Epithelial cell of proximal tubule (primary cell): ENCODE data around the gene FBXO46. TPM values are rescaled to one million over a fixed set of nuclear protein-coding genes. Genes with fewer than 3 reads are reported as not detected.
"Not testable (repeated sequence)": the region's sequence is repeated elsewhere in the genome, so short reads cannot be mapped to it uniquely, and the experiment has no call there.

Experiments used
- DNase-seq: peaks from one replicate; pipeline ENCODE4 v3.0.0-alpha.2; 2011; ENCODE audit warnings: low read depth
- H3K4me3 ChIP-seq: 2 replicates; pipeline ENCODE4 v1.5.1; 2011; ENCODE audit warnings: low read depth, mild to moderate bottlenecking, low read length
- total RNA-seq: library from RNA; depleted of rRNA; stranded (reverse); fragments of >200 nt; gene quantifications from 2 replicates; pipeline ENCODE4 v1.2.3, GENCODE V29; 2015
- TF ChIP-seq, protein P1 (sequence below): conservative IDR thresholded peaks from 2 replicates; pipeline ENCODE4 v1.5.1; 2012; ENCODE audit warnings: low read depth, mild to moderate bottlenecking, low read length

The FBXO46 gene
- total RNA-seq, 1 donor from 2014 or later: 6.6 TPM

DNA sequence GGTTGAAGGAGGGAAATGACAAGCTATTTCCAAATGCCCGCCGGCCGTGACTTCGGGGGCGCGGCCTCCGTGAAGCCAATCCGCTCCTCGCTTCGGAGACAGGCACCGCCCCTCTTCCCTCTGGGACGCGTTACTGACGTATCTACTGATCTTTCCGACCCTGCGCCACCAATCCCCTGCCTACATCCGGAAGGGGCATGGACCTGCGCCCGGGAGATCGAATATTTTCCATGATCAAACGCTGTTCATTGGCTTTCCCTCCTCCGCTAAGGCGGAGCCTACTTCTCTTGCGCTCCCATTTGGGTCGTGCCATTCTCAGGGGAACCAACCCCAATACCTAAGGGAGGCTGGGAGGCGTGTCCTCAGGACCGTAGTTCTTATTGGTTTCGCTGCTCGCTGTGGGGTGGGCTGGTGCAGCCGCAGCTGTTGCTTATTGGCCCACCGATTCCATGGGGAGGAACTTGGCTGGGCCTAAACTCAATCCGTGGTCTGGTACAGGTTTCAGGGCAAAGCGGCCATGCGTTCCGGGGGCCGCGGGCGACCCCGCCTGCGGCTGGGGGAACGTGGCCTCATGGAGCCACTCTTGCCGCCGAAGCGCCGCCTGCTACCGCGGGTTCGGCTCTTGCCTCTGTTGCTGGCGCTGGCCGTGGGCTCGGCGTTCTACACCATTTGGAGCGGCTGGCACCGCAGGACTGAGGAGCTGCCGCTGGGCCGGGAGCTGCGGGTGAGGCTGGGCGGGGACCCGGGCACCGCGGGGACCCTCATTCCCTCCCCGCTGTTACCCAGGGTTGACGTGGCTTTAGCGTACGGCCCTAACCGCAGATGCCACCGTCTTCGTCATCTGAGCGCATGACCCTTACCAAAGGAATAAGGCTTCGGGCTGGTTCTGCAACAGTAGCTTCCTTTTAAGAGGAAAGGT, 38.2 kb downstream of the FBXO46 start, which contains the start of gene QPCTL:
Gene QPCTL (plus strand): TSS at position 480 of the 919 bp plus-strand sequence. CDS start 38 bp downstream, at position 518.
- peak; percentile 98 for DNase-seq
- TF ChIP-seq, protein P1, sequence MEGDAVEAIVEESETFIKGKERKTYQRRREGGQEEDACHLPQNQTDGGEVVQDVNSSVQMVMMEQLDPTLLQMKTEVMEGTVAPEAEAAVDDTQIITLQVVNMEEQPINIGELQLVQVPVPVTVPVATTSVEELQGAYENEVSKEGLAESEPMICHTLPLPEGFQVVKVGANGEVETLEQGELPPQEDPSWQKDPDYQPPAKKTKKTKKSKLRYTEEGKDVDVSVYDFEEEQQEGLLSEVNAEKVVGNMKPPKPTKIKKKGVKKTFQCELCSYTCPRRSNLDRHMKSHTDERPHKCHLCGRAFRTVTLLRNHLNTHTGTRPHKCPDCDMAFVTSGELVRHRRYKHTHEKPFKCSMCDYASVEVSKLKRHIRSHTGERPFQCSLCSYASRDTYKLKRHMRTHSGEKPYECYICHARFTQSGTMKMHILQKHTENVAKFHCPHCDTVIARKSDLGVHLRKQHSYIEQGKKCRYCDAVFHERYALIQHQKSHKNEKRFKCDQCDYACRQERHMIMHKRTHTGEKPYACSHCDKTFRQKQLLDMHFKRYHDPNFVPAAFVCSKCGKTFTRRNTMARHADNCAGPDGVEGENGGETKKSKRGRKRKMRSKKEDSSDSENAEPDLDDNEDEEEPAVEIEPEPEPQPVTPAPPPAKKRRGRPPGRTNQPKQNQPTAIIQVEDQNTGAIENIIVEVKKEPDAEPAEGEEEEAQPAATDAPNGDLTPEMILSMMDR: no peak
- peak within 1 kb of the TSS; percentile 65 for H3K4me3 ChIP-seq

DNA sequence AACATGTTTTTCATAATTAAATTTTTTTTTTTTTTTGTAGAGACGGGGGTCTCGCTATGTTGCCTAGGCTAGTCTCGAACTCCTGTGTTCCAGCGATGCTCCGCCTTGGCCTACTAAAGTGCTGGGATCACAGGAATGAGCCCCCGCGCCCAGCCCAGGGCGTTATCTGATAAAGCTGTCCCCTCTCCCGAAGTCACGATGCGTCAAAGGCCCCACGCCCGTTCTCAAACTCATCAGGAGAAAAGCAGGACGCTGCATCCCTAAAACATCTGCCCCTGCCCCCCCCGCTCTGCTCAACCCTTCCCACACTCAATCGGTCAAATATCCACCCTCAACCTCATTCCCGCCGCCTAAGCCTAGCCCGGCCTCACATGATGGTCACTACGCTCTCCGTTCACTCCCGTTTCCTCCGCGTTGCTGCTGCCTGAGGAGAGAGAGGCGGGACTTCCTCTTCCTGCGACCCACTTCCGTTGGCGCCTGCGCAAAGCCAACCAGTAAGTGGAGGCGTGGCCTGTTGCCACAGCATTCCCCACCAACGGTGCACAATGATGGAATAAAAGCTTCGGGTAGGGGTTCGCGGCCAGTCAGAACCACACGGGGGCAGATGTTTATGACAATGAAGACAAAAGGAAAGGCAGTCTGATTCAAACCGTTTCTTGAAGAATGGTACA, 39.0 kb downstream of the FBXO46 start, which contains the start of gene SNRPD2:
Gene SNRPD2 (minus strand): TSS at position 438 of the 671 bp plus-strand sequence. CDS start 65 bp downstream, at position 373.
- H3K4me3 ChIP-seq: peak within 1 kb of the TSS; percentile 65
- DNase-seq: peak; percentile 80
- TF ChIP-seq, protein P1: no peak

- TF ChIP-seq, protein P1: no peak
- no peak overlapping the region for H3K4me3 ChIP-seq
- no peak for DNase-seq
Measured at GRCh38 chr19:45687599-45687998, 43.1 kb downstream of the FBXO46 start.

GRCh38 chr19:45685045-45685444, 45.7 kb downstream of the FBXO46 start:
- H3K4me3 ChIP-seq, DNase-seq: not testable (repeated sequence)

- TF ChIP-seq, protein P1: no peak
- no peak for DNase-seq
- H3K4me3 ChIP-seq: no peak overlapping the region
Measured at GRCh38 chr19:45682908-45683307, 47.8 kb downstream of the FBXO46 start.

DNA sequence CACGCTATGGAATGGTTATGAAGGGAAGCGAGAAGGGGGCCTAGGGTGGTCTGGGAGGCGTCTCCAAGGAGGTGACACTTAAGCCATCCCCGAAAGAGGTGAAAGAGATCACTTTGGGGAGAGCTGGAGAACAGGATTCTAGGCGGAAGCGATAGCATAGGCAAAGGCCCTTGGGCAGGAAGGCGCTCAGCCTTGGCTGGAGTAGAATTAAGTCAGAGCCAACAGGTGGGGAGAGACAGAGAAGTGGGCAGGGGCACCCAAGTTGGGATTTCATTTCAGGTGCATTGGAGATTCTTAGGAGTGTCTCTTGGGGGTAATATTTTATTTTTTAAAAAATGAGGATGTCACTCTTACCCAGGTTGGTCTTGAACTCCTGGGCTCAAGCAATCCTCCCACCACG, 48.6 kb downstream of the FBXO46 start:
- TF ChIP-seq, protein P1: no peak

DNA sequence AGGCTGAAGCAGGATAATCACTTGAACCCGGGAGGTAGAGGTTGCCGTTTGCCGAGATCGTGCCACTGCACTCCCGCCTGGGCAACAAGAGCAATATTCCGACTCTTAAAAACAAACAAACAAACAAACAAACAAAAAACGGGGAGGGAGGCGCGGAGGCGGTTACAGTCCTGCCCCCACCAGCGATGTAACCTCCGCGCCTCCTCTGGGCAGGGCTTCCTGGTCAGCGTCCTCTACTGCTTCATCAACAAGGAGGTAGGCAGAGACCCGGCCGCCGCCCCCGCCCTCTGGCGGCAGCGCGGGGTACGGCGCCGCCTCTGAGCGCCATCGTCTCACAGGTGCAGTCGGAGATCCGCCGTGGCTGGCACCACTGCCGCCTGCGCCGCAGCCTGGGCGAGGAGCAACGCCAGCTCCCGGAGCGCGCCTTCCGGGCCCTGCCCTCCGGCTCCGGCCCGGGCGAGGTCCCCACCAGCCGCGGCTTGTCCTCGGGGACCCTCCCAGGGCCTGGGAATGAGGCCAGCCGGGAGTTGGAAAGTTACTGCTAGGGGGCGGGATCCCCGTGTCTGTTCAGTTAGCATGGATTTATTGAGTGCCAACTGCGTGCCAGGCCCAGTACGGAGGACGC, 49.2 kb downstream of the FBXO46 start:
- H3K4me3 ChIP-seq: peak overlapping the region; percentile 54
- TF ChIP-seq, protein P1: peak; percentile 86
- DNase-seq: no peak

More for the DNA sequence above, 48.6 kb downstream of the FBXO46 start:
- no peak for DNase-seq
- H3K4me3 ChIP-seq: peak overlapping the region; percentile 54
